Measurements from ENCODE around the gene EMC10.

GRCh38 chr19:50450369-50451222 lies 25.7 kb upstream of the EMC10 start:
- TF ChIP-seq ZNF274 (IDR thresholded peaks at IDR 0.05; ENCODE audit: low read depth, low read length) (no peak), SUZ12 (IDR thresholded peaks at IDR 0.05; ENCODE audit: extremely low read depth, insufficient read depth, insufficient read length) (no peak), YY1 (IDR thresholded peaks at IDR 0.05; ENCODE audit: insufficient read depth, insufficient read length) (no peak)
